ENCODE results near the gene EXO5.
"Not testable (repeated sequence)": the region's sequence is repeated elsewhere in the genome, so short reads cannot be mapped to it uniquely, and the experiment has no call there.

The EXO5 gene

DNA sequence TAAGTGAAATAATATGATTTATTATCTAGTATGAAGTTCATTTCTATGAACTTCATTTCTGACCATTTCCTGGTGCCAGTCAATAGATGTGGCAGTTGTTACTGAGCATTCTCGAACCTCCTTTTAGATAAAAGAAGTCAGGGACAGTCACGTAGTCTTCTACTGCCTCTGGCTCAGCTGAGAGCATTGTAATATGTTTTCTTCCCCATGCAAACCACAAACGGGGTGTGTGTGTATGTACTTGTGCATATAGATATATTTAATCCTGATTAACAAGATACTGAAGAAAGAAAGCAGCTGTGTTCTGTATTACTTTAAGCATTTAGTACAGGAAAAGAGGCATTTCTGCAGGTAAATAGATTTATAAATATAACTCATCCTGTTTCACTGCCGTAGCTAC, 44.5 kb downstream of the EXO5 start:
- DNase-seq (ENCODE audit: low read depth): no peak

GRCh38 chr1:40554807-40555206, 46.2 kb downstream of the EXO5 start:
- not testable (repeated sequence) for DNase-seq (ENCODE audit: low read depth)

- DNase-seq (ENCODE audit: low read depth): no peak
Measured at GRCh38 chr1:40556121-40556520, 47.6 kb downstream of the EXO5 start.

- DNase-seq (ENCODE audit: low read depth): not testable (repeated sequence)
Measured at GRCh38 chr1:40558241-40558640, 49.7 kb downstream of the EXO5 start.

DNA sequence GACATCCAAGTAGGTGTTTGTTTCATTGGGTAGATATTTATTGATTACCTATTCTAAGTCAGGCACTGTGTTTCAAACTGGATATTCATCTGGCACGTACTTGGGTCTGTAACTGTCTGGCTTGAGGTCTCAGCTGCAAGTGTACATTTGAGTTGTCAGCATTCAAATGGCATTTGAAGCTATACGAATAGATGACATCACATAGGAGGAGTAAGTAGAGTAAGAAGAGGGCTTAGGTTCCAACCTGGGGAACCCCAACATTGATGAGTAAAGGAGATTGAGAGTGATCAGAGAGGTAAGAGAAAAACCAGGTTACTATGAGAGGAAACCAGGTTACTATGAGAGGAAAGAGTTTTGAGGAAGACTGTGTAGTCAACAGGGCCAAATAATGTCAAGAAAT, 53.6 kb downstream of the EXO5 start:
- DNase-seq (ENCODE audit: low read depth): no peak

- peak; percentile 6 for DNase-seq (ENCODE audit: low read depth)
Measured at GRCh38 chr1:40563266-40563665, 54.7 kb downstream of the EXO5 start.

DNA sequence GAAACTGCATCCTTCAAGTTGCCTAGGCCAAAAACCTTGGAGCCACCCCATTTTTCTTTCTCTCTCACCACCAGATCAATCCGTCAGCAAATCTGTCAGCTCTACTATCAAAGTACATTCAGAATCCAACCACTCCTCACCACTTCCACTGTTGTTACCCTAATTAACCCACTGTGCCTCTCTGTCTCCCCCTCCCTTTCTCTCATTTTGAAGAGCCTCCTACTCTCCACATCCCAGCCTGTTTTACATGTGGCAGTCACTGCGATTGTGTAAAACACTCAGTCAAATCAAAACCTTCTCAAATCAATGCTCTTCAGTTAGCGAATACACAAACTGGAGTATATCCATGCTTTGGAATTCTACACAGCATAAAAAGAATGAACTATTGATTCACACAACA, 55.9 kb downstream of the EXO5 start:
- DNase-seq (ENCODE audit: low read depth): no peak

- no peak for DNase-seq (ENCODE audit: low read depth)
Measured at GRCh38 chr1:40564913-40565312, 56.3 kb downstream of the EXO5 start.

Data from ELR (cell line).